ENCODE results near the gene TSC22D2.
A peak's percentile ranks its signal among the peaks of the same experiment; 100 is the strongest.

TSC22D2 gene

GRCh38 chr3:150408221-150409124 lies at the start of gene TSC22D2:
TSS of gene TSC22D2 (plus strand) at chr3:150408298. CDS start at chr3:150409351, 1,053 bp downstream.
- DNase-seq, result peak; percentile 81

GRCh38 chr3:150359381-150359780 lies 48.7 kb upstream of the TSC22D2 start:
- no peak for DNase-seq

GRCh38 chr3:150360966-150361365 lies 47.1 kb upstream of the TSC22D2 start:
- no peak for DNase-seq

GRCh38 chr3:150362515-150363302 lies 45.4 kb upstream of the TSC22D2 start:
- no peak for DNase-seq

- DNase-seq, result no peak
Observed at GRCh38 chr3:150363420-150363819, 44.7 kb upstream of the TSC22D2 start.

- DNase-seq, result no peak
Observed at GRCh38 chr3:150365132-150365604, 42.9 kb upstream of the TSC22D2 start.

- DNase-seq, result no peak
Observed at GRCh38 chr3:150367757-150368156, 40.3 kb upstream of the TSC22D2 start.

- no peak for DNase-seq
Observed at GRCh38 chr3:150370122-150370602, 37.9 kb upstream of the TSC22D2 start.

GRCh38 chr3:150370999-150371398 lies 37.1 kb upstream of the TSC22D2 start:
- no peak for DNase-seq

- DNase-seq, result no peak
Observed at GRCh38 chr3:150371741-150372254, 36.3 kb upstream of the TSC22D2 start.

GRCh38 chr3:150372320-150372719 lies 35.8 kb upstream of the TSC22D2 start:
- DNase-seq, result no peak

- DNase-seq, result no peak
Observed at GRCh38 chr3:150372722-150373121, 35.4 kb upstream of the TSC22D2 start.

- no peak for DNase-seq
Observed at GRCh38 chr3:150373234-150373875, 34.7 kb upstream of the TSC22D2 start.

- DNase-seq, result no peak
Observed at GRCh38 chr3:150374975-150375374, 33.1 kb upstream of the TSC22D2 start.

GRCh38 chr3:150376001-150376848 lies 31.9 kb upstream of the TSC22D2 start:
- no peak for DNase-seq

GRCh38 chr3:150377601-150378300 lies 30.3 kb upstream of the TSC22D2 start:
- no peak for DNase-seq

GRCh38 chr3:150378301-150378748 lies 29.8 kb upstream of the TSC22D2 start:
- DNase-seq, result no peak

GRCh38 chr3:150379469-150379868 lies 28.6 kb upstream of the TSC22D2 start:
- no peak for DNase-seq

GRCh38 chr3:150384296-150385212 lies 23.5 kb upstream of the TSC22D2 start:
- no peak for DNase-seq

All from NCI-H1694 (cell line).